ENCODE results near the gene CLASRP.
A peak's percentile ranks its signal among the peaks of the same experiment; 100 is the strongest.
"Not testable (repeated sequence)": the region's sequence is repeated elsewhere in the genome, so short reads cannot be mapped to it uniquely, and the experiment has no call there.

The CLASRP gene

DNA sequence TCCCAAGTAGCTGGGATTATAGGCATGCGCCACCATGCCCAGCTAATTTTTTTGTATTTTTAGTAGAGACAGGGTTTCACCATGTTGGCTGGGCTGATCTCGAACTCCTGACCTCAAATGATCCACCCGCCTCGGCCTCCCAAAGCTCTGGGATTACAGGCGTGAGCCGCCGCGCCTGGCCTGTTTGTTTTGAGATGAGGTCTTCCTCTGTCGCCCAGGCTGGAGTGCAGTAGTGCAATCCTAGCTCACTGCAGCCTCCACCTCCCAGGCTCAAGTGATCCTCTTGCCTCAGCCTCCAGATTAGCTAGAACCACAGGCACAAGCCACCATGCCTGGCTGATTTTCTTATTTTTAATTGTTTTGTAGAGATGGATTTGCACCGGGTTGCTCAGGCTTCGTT is 67.5 kb downstream of the CLASRP start:
- DNase-seq: not testable (repeated sequence)

DNA sequence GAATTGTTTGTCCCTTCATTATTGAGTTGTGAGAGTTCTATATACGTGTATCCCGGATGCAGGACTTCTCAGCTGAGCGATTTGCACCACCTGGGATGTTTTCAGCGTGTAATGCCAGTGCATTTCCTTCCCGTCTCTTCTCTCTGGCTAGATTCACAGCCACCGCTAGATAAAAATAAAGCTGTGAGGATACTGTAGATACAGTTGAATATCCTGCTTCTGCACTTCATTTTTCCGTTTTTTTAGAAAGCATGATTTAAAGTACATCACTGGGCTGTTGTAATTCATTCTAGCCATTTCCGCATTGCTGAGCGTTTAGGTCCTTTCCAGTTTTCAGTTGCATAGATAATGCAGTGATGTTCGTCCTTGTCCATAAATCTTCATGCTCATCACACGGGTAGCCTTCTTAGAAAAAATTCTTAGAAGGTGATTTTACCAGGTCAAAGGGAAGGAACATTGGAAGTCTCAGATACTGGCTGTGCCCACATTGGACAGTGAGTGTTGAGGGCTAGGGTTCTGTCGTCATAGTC is 68.8 kb downstream of the CLASRP start:
- DNase-seq: no peak

DNA sequence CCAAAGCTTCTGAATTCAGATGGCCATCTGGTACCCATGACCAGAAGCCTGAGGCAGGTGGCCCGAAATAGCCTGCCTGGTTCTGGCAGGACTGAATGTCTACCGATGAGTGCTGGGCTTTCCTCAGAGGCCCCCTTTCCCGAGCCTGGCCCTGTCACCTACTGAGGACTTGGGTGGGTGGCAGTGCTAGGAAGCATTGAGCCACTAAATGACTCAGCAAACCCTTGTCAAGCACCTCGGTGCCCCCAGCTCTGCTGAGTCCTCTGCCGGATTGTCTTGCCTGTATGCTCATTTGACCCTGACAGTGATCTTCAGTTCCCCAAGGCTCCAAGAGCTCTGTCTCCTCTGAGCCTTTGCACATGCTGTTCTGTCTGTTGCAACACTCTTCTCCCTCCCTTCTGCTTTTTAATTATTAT is 72.0 kb downstream of the CLASRP start:
- DNase-seq: no peak

DNA sequence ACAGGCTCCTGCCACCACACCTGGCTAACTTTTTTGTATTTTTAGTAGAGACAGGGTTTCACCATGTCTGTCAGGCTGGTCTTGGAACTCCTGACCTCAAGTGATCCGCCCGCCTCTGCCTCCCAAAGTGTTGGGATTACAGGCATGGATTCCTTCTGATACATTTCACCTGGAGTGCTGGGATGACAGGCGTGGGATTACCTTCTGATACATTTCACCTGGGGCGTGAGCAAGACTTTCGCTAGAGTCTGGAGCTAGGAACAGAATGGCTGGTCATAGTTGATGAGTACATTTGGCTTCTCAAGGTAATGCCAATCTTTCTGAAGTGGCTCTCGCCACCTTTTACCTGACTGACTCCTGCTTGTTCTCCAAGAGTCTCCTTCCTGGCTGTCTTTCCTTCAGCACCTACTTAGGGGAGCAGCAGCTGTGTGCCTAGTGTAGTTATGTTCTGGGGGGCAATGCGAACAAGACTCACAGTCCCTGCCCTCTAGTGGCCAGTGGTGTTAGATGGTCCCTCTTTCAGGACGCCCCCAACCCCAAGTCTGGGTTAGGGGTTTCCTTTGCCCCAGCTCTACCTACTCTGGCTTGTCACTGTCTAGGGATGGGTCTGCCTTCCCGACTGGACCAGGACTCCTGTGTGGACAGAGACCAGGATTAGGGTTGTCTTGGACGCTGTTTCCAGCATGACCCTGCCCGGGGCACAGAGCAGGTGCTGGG is 73.4 kb downstream of the CLASRP start:
- no peak for DNase-seq

DNA sequence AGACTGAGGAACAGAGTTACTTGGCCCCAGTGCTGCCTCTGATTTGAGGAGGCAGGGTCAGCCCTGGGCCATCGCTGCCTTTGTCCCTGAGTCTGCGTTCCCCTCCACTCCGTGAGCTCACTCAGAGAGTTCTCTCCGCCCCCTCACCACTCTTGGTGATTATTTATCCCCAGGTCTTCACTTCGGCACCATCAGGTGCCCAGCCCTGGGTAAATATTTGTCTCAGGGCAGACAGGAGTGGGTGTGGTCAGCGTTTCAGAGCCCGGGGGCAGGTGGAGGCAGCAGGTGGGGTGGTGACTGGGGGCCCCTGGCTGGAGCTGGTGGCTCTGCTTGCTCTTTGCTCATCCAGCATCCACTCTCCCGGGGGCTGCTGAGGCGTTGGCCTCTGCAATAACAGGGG is 74.8 kb downstream of the CLASRP start:
- DNase-seq: peak; percentile 83 to 90

DNA sequence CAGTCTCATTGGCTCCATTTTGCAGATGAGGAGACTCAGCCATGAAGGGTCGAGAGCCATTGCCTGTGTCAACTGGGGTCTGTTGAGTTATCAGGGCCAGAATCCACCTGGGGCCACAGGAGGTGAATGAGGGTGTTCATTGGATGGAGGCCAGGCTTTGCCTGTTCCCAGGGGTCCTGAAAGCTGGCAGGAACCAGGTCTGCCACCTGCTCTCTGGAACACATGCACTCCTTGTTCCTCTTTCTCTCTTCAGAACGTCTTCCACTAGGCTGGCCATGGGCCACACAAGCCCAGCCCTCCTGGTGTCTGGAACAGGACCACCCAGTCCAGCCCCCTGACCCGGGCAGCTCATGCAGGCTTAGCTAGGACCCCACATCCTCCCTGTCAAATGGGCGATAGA is 75.3 kb downstream of the CLASRP start:
- DNase-seq: peak in 1 of 2 experiments; percentile 83

DNA sequence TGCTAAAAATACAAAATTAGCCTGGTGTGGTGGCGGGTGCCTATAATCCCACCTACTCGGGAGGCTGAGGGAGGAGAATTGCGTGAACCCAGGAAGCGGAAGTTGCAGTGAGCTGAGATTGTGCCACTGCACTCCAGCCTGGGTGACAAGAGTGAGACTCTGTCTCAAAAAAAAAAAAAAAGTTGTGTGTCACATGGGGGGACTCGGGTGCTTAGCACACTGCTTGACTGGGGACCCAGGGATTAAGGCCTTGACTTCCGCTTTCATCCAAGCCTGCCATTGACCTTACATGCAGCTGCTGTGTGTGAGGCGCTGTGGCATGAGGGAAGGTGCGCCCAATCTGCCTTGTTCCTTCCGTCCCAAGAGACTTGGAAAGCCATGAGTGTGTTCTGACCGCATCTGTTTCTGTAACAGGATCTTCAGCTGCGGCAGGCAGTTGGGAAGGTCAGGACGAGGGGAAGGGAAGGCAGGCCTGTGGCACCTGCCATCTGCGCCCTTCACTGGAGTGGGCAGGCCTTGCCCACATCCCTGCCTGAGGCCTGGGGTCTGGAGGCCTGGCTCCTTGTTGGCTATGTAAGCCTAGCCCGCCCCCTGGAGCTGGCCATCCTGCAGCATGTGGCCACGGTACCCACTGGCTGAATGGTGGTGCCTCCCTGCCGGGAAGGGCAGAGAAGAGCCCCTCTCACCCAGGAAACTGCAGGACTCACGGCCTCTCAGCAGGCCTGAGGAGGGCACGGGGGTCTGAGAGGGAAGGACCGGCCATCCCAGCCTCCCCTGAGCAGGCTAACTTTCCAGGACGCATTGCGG is 77.2 kb downstream of the CLASRP start:
- DNase-seq: peak; percentile 79 to 81

DNA sequence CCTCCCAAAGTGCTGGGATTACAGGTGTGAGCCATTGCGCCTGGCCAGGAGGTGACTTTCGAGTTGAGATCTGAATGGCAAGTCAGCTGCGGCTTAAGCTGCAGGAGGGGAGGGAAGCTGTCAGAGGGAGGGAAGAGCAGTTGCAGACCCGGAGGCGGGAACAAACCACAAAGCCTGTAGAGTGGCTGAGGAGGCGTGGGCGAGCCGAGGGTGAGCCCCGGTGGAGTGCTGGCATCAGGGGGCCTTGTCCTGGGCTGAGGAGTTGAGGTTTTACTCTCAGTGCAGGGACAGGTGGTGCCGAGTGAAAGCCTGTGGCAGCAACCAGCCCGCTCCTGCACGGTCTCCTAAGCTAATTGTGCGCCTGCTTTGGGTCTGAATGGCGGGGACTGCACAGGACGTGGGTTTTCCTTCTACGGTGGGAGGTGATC is 78.3 kb downstream of the CLASRP start:
- DNase-seq: peak; percentile 59 to 93

DNA sequence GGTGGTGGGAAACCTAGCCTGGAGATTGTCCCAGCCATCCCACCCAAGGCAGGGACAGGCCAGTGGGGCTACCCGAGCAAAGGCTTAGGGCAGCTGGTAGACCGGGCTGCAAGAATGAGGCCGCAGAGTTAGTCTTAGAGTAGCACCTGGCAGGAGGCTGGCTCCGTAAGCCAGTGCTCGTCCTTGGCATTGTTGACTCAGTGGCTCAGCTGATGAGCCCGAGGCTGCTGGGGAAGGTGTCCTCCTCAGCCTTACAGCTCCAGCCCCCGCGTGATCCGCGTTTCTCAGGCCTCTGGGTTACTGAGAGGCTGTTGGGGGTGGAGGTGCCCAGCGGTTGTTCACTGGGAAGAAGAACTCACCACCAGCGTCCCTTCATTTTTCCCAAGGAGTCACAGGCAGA is 78.8 kb downstream of the CLASRP start:
- DNase-seq: peak; percentile 31 to 39

DNA sequence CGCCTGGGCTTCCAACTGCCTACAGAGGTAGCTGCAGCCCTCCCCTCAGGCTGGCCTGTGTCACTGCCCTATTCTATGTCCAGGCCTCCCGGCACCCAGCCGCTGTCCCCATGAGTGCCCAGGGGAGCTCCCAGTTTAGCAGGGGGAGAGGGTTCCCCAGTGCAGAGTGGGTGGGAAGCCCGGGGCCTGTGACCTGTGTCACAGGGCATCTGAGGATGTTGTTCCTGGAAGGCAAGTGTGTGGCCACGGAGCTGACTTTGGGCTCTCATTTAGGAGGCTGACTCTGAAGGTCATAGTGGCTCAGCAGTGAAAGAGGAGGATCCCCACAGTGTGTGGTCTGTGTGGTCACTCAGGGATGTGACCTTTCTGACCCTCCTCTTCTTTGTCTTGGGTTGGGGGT is 79.3 kb downstream of the CLASRP start:
- no peak for DNase-seq

DNA sequence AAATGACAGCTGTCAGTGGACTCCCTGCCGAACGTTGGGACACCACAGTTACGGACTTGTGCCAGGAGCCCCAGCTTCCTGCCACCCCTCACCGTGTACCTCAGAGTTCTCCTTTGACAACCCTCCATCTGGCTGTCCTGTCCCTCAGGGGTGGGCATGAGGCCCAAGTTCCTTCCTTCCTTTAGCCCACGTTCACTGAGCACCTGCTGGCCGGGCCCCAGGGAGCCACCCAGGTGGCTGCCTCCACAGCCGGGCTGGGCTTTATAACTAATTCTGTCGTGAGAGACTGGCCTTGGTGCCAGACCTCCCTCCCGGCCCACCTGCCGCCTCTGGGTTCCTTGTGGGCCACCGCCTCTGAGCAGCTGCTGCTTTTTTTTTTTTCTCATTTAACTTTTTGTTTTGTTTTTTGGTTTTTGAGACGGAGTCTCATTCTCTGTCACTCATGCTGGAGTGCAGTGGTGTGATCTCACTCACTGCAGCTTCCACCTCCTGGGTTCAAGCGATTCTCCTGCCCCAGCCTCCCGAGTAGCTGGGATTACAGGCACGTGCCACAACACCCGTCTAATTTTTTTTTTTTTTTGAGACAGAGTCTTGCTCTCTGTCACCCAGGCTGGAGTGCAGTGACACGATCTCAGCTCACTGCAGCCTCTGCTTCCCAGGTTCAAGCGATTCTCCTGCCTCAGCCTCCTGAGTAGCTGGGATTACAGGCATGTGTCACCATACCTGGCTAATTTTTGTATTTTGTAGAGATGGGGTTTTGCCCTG is 79.9 kb downstream of the CLASRP start:
- DNase-seq: peak in 1 of 2 experiments; percentile 22

DNA sequence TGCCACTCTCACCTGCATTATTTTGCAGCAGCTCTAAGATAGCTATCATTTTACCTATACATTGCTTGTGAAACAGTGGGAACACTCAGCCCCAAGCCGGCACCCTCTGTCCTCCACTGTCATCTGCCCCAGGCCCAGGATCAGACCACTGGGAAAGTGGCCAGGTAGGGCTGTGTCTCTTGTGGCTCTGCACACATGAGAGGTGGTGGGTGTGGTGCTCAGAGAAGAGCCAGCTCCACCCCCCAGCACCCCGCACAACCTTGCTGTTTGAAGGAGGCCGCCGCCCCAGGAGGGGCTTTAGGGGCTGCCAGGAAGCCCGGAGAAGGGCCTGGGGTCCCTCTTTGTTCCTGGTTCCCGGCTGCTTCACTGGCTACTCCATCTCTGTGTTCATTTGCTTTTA is 80.7 kb downstream of the CLASRP start:
- no peak for DNase-seq

Data from NCI-H187 (cell line).